ENCODE measurements around the gene NTN1.

DNA sequence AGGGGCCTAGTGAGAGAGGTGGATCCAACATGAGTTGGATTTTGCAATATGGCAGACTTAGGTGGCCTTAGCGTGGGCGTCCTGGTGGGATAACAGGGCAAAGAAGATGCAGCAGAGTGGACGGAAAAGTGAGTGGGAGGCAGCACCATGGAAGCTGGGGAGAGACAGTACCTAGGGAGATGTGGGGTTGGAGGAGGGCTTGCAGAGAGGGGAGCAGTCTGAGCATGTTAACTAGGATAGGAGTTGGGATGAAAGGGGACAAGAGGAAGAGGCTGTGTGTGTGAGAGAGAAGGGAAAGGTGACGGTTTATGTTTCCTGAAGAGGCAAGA lies 120.1 kb downstream of the NTN1 start:
- TF ChIP-seq, protein P1, sequence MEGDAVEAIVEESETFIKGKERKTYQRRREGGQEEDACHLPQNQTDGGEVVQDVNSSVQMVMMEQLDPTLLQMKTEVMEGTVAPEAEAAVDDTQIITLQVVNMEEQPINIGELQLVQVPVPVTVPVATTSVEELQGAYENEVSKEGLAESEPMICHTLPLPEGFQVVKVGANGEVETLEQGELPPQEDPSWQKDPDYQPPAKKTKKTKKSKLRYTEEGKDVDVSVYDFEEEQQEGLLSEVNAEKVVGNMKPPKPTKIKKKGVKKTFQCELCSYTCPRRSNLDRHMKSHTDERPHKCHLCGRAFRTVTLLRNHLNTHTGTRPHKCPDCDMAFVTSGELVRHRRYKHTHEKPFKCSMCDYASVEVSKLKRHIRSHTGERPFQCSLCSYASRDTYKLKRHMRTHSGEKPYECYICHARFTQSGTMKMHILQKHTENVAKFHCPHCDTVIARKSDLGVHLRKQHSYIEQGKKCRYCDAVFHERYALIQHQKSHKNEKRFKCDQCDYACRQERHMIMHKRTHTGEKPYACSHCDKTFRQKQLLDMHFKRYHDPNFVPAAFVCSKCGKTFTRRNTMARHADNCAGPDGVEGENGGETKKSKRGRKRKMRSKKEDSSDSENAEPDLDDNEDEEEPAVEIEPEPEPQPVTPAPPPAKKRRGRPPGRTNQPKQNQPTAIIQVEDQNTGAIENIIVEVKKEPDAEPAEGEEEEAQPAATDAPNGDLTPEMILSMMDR (IDR thresholded peaks at IDR 0.05), result no peak
- no peak for TF ChIP-seq POLR2A (IDR thresholded peaks at IDR 0.05)
